T47D (cell line): ENCODE data around the gene SYT15.
"Not testable (repeated sequence)": the region's sequence is repeated elsewhere in the genome, so short reads cannot be mapped to it uniquely, and the experiment has no call there.

Experiments used
- DNase-seq, 2 experiments: peaks; one replicate each; pipeline versions ENCODE4 v3.0.0 to v3.0.0-alpha.2; 2011 to 2012; ENCODE audit warnings: low read depth in 1 of 2, low spot score in 1 of 2
- in situ Hi-C: cut with HindIII; loops from 2 replicates; pipeline ENCODE4 v1.10.0; 2016; ENCODE audit warnings: low sequenced_read_pairs, low pct_unique_long_range_greater_than_20kb

Gene SYT15

GRCh38 chr10:46577624-46578473 is 1.1 kb upstream of the SYT15 start:
- in situ Hi-C loops, DNase-seq: not testable (repeated sequence)

DNA sequence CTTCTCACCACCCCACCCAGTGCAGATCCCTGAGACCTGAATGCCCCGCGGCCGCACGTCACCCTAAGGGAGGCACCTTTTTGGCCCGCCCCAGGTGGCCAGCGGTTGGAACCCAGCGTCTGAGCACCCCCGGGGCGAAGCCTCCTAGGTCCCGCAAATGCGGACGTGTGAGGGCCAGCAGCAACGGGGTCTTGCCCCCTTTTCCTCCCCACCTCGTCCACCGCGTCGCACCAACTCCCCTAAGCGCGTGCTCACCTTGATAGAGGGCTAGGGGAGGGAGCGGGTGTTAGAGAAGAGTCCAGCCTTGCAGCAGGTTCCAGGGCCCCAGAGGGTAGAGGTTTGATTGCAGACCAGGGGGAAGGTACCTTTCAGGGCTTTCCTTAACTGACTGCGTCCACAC is 450 bp downstream of the SYT15 start:
- in situ Hi-C loops, DNase-seq: not testable (repeated sequence)

DNA sequence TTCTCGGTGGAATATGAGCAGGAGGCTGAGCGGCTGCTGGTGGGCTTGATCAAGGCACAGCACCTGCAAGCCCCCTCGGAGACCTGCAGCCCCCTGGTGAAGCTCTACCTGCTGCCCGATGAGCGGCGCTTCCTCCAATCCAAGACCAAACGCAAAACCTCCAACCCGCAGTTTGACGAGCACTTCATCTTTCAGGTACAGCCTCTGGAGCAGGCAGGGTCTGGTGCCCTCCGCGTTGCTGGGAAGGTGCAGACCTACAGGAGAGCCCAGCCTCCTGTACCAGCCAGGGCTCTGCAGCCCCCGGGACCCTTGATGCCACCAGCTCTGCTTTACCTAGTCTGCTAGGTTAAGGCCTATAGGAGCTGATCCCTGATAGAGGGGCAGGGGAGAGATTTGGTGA is 3.1 kb downstream of the SYT15 start:
- DNase-seq, in situ Hi-C loops: not testable (repeated sequence)

GRCh38 chr10:46582568-46582967 is 3.6 kb downstream of the SYT15 start:
- in situ Hi-C loops, DNase-seq: not testable (repeated sequence)

DNA sequence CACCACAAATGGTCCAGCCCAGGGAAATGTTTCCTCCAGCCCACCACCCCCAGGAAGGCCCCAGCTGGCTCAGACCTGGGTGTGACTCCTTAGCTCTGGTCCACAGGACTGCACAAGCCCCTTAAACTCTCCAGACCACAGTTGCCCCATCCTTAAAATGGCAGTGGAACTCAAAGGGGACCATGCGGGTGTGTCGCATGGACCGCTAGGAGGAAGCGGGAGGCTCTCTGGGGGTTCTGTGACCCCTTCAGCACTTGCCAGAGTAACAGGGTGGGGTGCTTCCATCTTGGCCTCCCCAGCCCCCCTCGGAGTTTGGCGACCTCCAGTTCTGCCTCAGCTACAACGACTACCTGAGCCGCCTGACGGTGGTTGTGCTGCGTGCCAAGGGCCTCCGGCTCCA is 5.3 kb downstream of the SYT15 start:
- in situ Hi-C loops = not testable (repeated sequence)

DNA sequence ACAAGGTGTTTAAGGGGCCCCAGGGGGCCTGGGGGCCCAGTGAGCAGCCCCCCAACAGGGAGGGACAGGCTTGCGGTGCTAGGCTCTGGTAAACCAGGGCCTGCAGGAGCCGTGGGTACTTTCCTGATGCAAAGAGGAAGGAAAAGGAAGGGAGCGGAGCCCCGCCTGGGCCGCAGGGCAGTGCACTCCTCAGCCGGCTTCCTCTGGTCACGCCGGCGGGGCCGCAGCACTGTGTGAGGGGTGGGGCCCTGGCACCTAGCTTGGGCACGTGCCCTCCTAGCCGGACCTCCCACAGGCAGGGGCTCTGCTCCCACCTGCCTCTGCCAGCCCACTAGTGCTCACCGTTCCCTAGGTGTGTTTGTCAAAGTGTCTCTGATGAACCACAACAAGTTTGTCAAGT is 6.3 kb downstream of the SYT15 start:
- in situ Hi-C loops = not testable (repeated sequence)

More for the DNA sequence above, 5.3 kb downstream of the SYT15 start:
- DNase-seq = not testable (repeated sequence)

DNA sequence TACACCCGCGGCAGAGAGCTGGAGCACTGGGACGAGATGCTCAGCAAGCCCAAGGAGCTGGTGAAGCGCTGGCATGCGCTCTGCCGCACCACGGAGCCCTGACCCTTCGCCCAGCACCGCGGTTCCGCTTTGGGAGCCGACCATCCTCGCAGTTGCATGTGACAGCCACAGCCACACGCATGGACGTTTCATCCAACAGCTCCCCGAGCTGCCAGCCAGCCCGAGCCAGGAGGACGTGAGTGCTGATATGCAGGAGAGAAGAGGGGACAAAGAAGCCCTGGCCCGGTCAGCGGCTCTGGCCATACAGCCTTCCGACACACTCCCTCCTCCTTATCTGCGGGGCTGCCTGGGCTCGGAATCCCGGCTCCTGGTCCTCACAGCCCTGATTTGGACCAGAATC is 8.6 kb downstream of the SYT15 start:
- DNase-seq, in situ Hi-C loops: not testable (repeated sequence)

More for the DNA sequence above, 6.3 kb downstream of the SYT15 start:
- not testable (repeated sequence) for DNase-seq

- in situ Hi-C loops, DNase-seq: not testable (repeated sequence)
Measured at GRCh38 chr10:46588221-46588620, 9.3 kb downstream of the SYT15 start.

GRCh38 chr10:46589589-46589988 is 10.7 kb downstream of the SYT15 start:
- in situ Hi-C loops, DNase-seq: not testable (repeated sequence)

DNA sequence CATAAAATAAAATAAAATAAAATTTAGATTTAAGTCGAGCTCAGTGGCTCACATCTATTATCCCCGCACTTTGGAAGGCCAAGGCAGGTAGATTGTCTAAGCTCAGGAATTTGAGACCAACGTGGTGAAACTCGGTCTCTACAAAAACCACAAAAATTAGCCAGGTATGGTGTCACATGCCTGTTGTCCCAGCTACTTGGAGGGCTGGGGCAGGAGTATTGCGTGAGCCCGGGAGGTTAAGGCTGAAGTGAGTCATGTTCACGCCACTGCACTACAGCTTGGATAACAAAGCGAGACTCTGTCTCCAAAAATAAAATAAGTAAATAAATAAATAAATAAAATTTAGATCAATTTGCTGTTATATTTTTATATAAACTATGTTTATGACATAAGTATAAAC is 12.1 kb downstream of the SYT15 start:
- DNase-seq, in situ Hi-C loops: not testable (repeated sequence)

DNA sequence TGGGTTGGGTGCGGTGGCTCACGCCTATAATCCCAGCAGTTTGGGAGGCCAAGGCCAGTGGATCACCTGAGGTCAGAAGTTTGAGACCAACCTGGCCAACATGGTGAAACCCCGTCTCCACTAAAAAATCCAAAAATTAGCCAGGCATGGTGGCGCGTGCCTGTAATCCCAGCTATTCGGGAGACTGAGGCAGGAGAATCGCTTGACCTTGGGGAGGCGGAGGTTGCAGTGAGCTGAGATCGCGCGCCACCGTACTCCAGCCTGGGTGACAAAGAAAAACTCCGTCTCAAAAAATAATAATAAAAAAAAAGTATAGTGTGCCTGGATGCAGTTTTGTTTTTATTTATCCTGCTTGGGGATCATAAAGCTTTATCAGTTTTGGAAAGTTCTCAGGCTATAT is 14.4 kb downstream of the SYT15 start:
- DNase-seq, in situ Hi-C loops: not testable (repeated sequence)

DNA sequence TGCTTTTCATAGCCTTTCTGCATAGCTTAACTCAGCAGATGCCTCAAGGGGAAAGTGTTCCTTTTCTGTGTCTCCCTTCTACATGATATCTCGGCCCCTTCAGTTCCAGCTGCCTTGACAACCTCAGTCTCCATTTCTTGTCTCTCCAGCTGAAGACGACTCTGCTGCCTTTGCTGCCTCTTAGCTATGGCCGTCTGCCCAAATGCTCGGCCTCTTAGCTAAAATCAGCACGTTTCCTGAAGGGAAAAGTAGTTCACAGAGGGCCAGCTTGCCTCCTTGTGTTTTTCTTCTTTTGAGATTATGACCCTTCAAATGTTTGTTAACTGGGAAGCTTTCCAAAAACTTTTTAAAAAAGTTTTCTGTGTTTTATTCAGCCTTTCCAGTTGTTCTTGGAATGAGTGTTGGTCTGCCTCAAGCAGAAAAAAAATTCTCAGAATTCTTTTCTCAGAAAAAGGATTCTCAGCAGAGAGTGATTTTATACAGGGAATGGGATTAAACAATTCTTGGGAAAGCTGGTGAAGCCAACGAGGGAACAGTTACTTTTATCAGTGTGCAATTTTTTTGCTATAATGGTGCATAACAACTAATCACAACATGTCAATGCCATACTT is 15.6 kb downstream of the SYT15 start:
- in situ Hi-C loops, DNase-seq: not testable (repeated sequence)

- peak in 1 of 2 experiments; percentile 18 for DNase-seq
- in situ Hi-C loops = not testable (repeated sequence)
Measured at GRCh38 chr10:46596570-46596969, 17.6 kb downstream of the SYT15 start.

DNA sequence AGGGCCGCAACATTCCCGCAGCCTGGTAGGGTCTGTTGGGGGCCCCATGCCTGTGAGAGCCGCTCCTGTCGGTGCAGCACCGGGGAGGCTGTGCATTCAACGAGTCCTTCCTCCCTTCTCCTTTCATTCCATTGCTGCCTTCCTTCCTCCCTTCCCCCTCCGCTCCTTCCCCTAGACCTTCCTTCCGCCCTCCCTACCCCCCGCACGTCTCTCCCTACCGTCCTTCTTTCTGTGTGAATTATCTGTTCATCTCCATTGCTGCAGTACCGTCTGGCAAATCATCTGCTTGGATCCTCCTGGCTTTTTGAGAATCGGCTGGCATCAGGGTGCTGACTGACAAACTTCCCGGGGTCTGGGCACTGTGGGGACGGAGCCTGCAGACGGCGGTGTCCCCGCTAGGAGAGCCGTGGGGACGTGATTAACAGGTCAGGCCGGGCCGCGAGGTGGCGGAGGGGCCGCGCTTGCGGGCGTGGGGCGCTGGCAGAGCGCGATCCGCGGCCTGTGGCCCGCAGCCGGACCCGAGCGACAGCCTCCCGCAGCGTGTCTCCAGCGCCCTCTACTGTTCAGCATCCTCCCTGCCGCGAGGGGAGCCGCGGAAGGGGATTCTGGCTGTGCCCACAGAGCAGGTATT is 18.8 kb downstream of the SYT15 start:
- in situ Hi-C loops = not testable (repeated sequence)
- DNase-seq = peak in 1 of 2 experiments; percentile 5

GRCh38 chr10:46600516-46600915 is 21.6 kb downstream of the SYT15 start:
- in situ Hi-C loops, DNase-seq: not testable (repeated sequence)

DNA sequence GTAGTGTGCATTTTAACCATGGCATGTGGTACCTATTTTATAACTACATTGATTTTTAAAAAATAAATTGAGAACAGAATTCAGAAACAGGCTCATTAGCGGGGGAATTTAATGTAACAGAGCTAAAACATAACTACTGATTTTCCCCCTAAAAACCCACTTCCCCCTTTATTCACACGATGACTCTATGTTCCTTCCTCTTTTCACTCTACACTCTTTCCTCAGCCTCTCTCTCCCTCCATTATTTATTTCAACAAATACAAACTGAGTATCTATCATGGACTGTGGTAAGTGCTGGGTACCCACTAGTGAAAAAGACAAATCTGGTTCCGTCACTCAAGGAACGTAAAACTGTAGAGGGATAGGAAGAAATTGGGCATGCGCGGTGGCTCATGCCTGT is 36.6 kb downstream of the SYT15 start:
- in situ Hi-C loops, DNase-seq: not testable (repeated sequence)

DNA sequence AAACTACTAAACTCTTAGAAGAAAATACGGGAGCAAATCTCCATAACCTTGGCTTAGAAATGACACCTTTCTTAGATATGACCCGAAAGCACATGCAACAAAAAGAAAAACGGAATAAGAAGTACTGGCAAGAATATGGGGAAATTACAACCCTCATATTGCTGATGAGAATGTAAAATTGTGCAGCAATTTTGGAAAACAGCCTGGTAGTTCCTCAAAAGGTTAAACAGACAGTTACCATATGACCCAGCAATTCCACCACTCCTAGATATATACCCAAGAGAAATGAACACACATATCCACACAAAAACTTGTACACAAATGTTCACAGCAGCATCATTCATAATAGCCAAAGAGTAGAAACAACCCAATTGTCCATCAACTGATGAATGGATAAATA is 37.3 kb downstream of the SYT15 start:
- DNase-seq, in situ Hi-C loops: not testable (repeated sequence)

- DNase-seq, in situ Hi-C loops: not testable (repeated sequence)
Measured at GRCh38 chr10:46617134-46617533, 38.2 kb downstream of the SYT15 start.
